Measurements from ENCODE around the gene GNAI1.

Gene GNAI1

DNA sequence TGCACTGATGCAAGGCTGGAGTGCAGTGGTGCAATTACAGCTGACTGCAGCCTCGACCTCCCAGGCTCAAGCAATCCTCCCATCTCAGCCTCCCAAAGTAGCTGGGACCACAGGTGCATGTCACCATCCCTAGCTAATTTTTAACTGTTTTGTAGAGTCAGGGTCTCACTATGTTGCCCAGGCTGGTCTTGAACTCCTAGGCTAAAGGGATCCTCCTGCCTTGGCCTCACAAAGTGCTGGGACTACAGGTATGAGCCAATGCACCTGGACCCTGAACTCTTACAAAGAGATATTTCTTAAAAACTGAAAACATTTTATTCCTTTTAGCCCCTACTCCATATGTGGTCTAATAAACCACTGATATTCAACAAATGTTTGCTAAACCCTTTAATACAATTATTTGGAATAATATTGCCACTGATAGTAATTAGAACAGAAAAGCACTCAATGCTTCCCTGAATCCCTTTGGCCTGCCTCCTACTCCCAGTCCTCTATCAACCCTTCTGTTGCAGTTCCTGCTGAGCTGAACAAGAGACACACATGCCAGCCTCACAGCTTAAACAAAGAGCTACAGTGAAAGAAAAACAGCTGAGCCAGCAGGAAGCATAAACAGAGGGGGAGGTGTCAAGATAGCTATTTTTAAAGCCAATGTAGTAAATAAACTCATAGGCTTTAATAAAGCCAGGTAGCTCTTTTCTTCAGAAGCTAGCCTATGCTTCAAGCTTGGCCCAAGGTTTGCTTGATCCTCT is 7.0 kb upstream of the GNAI1 start:
- Histone ChIP-seq H3K27ac (peak overlapping the region; percentile 20), H3K36me3 (ENCODE audit: insufficient read depth) (no peaks in the 10 kb centered on the region), H3K4me3 (IDR thresholded peaks at IDR 0.05; ENCODE audit: insufficient read depth, low read depth, low read length) (no peak overlapping the region), H3K9ac (peak overlapping the region; percentile 6; the same call in 1 of the 2 replicates), H3K79me2 (ENCODE audit: insufficient read depth, low read depth) (no peaks in the 10 kb centered on the region), H3K4me2 (peak overlapping the region; percentile 61), H2AFZ (ENCODE audit: low read depth) (peak overlapping the region; percentile 55), H3K27me3 (ENCODE audit: insufficient read depth, low read depth) (no peaks in the 10 kb centered on the region), H3K4me1 (ENCODE audit: low read depth, poor library complexity, severe bottlenecking) (peaks cover 29% of the 10 kb centered on the region), H4K20me1 (ENCODE audit: insufficient read depth) (no peaks in the 10 kb centered on the region)
- no peak for TF ChIP-seq CTCF (conservative IDR thresholded peaks at IDR 0.05; ENCODE audit: low read depth, low read length)

DNA sequence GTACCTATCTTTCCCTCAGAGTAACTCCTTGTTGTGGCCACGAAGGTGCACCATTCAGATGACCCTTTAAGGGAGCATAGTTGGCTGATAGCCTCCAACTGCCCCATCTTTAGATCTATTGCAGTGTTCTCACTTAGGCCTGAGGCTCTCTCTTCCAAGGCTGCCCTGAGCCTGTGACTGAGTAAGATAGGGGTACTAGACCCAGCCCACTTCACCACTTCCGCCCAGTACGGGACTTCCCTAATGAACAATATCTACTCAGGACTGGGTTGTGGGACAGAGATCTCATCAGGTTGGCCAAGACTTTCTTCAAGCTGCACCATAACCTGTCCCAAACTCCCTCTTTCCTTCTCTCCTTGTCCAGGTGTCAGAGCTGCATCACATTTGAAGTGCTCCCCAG is 5.7 kb upstream of the GNAI1 start:
- Histone ChIP-seq H3K79me2 (ENCODE audit: insufficient read depth, low read depth) (no peaks in the 10 kb centered on the region), H3K9ac (no peak overlapping the region), H3K36me3 (ENCODE audit: insufficient read depth) (no peaks in the 10 kb centered on the region), H2AFZ (ENCODE audit: low read depth) (no peak overlapping the region), H3K4me1 (ENCODE audit: low read depth, poor library complexity, severe bottlenecking) (peaks cover 32% of the 10 kb centered on the region), H3K27ac (no peak overlapping the region), H3K4me2 (no peak overlapping the region), H3K4me3 (IDR thresholded peaks at IDR 0.05; ENCODE audit: insufficient read depth, low read depth, low read length) (no peak overlapping the region), H4K20me1 (ENCODE audit: insufficient read depth) (no peaks in the 10 kb centered on the region), H3K27me3 (ENCODE audit: insufficient read depth, low read depth) (no peaks in the 10 kb centered on the region)
- no peak for TF ChIP-seq CTCF (conservative IDR thresholded peaks at IDR 0.05; ENCODE audit: low read depth, low read length)

DNA sequence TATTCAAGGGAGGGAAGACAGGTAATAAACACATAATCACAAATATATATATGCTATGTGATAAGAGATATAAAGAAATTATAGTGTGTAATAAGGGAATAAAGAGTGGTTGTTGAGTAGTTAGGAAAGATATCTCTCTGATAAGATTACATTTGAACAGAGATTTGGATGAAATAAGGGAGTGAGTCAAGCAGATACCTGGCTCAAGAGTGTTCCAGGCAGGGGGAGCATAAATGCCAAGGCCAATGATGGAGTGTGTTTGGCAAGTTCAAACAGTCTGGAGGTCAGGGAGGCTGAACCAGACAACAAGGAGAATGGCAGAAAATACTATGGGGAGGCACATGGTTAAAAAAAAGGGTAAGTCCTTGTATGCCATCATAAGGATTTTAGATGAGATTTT is 4.8 kb upstream of the GNAI1 start:
- no peaks in the 10 kb centered on the region for H4K20me1 ChIP-seq (ENCODE audit: insufficient read depth)
- H3K36me3 ChIP-seq (ENCODE audit: insufficient read depth) = no peaks in the 10 kb centered on the region
- no peak overlapping the region for H3K4me3 ChIP-seq (IDR thresholded peaks at IDR 0.05; ENCODE audit: insufficient read depth, low read depth, low read length)
- H3K4me1 ChIP-seq (ENCODE audit: low read depth, poor library complexity, severe bottlenecking) = peaks cover 34% of the 10 kb centered on the region
- H3K27ac ChIP-seq = no peak overlapping the region
- H3K9ac ChIP-seq = no peak overlapping the region
- no peaks in the 10 kb centered on the region for H3K27me3 ChIP-seq (ENCODE audit: insufficient read depth, low read depth)
- H2AFZ ChIP-seq (ENCODE audit: low read depth) = no peak overlapping the region
- H3K79me2 ChIP-seq (ENCODE audit: insufficient read depth, low read depth) = no peaks in the 10 kb centered on the region
- no peak overlapping the region for H3K4me2 ChIP-seq
- no peak for TF ChIP-seq CTCF (conservative IDR thresholded peaks at IDR 0.05; ENCODE audit: low read depth, low read length)

DNA sequence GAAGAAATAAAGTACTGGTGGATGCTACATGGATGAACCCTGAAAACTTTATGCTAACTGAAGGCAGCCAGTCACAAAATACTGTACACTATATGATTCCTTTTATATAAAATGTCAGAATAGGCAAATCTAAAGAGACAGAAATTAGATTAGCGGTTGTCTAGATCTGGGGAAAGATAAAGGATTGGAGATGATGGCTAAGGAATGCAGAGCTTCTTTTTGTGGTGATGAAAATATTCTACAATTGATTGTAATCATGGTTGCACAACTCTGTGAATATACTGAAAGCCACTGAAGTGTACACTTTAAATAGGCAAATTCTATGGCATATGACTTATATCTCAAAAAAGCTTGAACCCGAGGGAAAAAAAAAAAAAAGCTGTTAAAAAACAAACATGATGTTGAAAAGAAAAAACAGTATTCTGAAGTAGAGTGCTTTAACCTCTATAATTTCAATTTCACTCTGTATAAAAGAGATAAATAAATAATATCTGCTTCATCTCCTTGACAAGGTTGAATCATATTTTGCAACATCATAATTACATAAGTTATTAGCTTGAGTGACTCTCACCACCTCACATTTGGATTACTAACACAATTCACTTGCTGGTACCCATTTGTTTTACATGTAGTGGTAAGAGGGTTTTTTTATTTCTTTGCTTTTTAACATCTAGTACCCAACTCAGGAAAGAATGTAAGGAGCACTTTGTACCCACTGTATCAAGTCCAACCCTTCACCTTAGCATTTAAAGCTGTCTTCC is 2.8 kb upstream of the GNAI1 start:
- no peak overlapping the region for H3K27ac ChIP-seq
- H2AFZ ChIP-seq (ENCODE audit: low read depth) = no peak overlapping the region
- no peaks in the 10 kb centered on the region; the same call in 1 of the 2 replicates for H3K27me3 ChIP-seq (ENCODE audit: insufficient read depth, low read depth)
- peaks cover 33% of the 10 kb centered on the region for H3K4me1 ChIP-seq (ENCODE audit: low read depth, poor library complexity, severe bottlenecking)
- H3K9ac ChIP-seq = no peak overlapping the region
- H3K4me2 ChIP-seq = no peak overlapping the region
- no peaks in the 10 kb centered on the region for H3K79me2 ChIP-seq (ENCODE audit: insufficient read depth, low read depth)
- no peaks in the 10 kb centered on the region for H4K20me1 ChIP-seq (ENCODE audit: insufficient read depth)
- no peak for TF ChIP-seq CTCF (conservative IDR thresholded peaks at IDR 0.05; ENCODE audit: low read depth, low read length)
- no peak overlapping the region for H3K4me3 ChIP-seq (IDR thresholded peaks at IDR 0.05; ENCODE audit: insufficient read depth, low read depth, low read length)
- no peaks in the 10 kb centered on the region for H3K36me3 ChIP-seq (ENCODE audit: insufficient read depth)
